CD4-positive, alpha-beta T cell treated with Interleukin-15 for 1 hour (primary cell): ENCODE measurements around the gene CUL1.
A peak's percentile ranks its signal among the peaks of the same experiment; 100 is the strongest.

Experiments
- DNase-seq: peaks from one replicate; pipeline ENCODE4 v3.0.0-alpha.2; 2020

The CUL1 gene

DNA sequence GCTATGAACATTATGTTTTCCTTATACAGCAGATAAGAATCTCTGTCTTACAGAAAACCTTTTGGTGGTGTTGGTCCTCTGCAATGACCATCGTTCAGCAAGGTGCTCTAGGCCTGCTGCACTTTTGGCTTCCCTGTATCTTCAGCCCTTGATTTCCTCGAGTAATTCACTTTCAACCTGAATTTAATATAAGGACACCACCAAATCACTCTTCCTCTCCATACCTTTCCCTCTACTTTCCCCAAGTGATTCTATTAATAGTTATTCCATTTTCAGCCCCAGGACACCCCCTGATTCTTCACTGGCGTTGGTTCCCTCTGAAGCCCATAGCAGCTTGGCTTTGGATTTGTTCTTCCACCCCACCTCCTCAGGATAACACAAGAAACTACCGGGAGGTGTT, 113.2 kb downstream of the CUL1 start:
- DNase-seq, result no peak

DNA sequence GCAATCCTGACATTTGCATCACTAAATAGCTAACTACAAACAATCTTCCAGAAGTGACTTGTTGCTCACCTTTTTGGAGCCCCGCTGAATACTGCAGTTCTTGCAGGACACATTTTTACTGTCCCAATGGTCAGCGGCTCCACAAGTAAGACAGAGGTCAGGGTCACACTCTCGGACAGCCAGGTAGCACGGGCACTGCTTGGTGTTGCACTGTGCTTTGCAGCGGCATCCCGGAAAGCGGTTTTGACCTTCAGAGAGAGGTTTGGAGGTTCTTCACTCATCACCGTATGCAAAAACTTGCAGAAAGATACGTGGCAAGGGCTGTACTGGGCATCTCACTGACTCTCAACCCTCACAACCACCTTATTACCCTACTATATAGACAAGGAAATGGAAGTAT, 115.2 kb downstream of the CUL1 start:
- DNase-seq, result no peak

GRCh38 chr7:148814922-148815559, 116.3 kb downstream of the CUL1 start:
- no peak for DNase-seq

DNA sequence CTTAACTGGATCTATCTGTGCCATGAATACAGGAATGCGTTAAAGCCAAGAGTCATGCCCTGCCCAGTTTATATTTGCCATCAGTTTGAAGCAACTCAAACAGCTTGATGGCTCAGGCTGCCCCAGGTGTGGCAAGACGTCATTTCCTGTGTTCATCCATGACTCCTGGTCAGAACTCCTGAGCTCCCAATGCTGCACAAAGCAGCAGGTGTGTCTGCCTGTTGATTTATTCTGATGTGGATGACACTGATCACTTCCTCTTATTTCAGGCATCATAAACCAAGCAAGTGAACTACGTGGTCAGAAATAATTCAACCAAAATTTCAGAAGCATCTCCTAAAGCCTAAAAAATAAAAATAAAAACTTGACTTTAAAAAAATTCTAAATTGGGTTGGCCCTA, 116.9 kb downstream of the CUL1 start:
- no peak for DNase-seq

- no peak for DNase-seq
These were observed 121.1 kb downstream of the CUL1 start for GRCh38 chr7:148819697-148820360.

DNA sequence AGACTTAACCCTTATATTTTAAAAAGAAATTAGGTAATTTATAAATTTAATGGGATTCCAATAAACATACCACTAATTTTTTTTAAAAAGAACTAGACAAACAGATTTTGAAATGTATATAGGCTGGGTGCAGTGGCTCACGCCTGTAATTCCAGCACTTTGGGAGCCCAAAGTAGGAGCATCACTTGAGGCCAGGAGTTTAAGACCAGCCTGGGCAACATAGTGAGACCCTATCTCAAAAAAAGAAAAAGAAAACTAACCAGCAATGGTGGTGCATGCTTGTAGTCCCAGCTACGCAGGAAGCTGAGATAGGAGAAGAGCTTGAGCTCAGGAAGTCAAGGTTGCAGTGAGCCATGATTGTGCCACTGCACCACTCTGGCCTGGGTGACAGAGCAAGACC, 122.7 kb downstream of the CUL1 start:
- no peak for DNase-seq

- no peak for DNase-seq
These were observed 126.2 kb downstream of the CUL1 start for GRCh38 chr7:148824864-148825263.

DNA sequence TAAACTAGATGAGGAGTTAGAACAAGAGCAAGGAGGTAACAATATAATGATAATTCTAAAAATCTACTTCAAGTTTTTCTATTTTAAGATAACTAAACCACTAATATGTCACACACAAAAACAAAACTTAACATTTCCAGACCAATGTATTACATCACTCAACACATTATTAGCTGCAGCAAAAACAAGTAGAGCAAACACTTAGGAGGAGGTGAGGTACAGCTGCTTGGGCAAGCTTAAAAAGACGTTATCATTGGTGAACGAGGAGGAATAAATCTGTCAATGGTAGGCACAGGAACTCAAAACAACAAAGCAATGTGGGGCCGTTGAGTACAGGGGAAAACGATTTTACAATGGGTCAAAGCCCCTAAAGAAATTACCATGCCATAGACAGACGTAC, 126.6 kb downstream of the CUL1 start:
- DNase-seq, result no peak

- no peak for DNase-seq
These were observed 130.3 kb downstream of the CUL1 start for GRCh38 chr7:148828965-148829364.

- DNase-seq, result no peak
These were observed 132.4 kb downstream of the CUL1 start for GRCh38 chr7:148830897-148831692.

DNA sequence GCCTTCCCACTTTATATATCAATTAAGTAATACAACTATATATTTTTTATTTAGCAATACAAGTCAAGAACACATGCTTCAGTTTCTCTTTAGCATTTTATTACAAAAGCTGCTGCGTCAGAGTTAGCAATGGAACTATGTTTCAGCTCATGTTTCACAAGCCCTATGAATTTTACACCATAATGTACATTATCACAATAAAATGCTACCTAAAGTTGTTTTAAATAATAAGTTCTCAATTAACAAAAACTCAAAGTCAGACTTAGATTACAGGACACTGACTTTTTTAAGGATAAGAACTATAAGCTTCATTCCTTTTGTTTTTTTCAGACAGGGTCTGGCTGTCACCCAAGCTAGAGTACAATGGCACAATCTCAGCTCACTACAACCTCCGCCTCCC, 133.1 kb downstream of the CUL1 start:
- no peak for DNase-seq

GRCh38 chr7:148834605-148835004, 135.9 kb downstream of the CUL1 start:
- no peak for DNase-seq

DNA sequence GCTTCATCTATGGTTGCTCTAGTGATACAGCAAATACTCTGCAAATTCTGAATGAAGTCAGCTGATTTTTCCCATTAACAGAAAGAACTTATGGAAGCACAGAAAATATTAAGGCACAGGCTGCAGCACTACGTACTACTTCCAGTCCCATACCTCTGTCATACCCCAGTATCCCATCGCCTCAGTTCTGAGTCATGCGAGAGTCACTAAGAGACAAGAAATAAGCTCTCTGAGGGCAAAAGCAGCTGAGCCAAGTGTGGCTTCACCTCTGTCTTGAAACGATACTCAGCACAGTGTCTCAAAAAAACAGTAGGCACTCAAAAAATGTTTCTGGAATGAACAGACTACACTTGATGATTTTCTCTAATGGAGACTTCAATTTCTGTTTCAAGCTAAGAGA, 137.2 kb downstream of the CUL1 start:
- DNase-seq, result no peak

- DNase-seq, result peak; percentile 24
These were observed 140.2 kb downstream of the CUL1 start for GRCh38 chr7:148838905-148839304.

DNA sequence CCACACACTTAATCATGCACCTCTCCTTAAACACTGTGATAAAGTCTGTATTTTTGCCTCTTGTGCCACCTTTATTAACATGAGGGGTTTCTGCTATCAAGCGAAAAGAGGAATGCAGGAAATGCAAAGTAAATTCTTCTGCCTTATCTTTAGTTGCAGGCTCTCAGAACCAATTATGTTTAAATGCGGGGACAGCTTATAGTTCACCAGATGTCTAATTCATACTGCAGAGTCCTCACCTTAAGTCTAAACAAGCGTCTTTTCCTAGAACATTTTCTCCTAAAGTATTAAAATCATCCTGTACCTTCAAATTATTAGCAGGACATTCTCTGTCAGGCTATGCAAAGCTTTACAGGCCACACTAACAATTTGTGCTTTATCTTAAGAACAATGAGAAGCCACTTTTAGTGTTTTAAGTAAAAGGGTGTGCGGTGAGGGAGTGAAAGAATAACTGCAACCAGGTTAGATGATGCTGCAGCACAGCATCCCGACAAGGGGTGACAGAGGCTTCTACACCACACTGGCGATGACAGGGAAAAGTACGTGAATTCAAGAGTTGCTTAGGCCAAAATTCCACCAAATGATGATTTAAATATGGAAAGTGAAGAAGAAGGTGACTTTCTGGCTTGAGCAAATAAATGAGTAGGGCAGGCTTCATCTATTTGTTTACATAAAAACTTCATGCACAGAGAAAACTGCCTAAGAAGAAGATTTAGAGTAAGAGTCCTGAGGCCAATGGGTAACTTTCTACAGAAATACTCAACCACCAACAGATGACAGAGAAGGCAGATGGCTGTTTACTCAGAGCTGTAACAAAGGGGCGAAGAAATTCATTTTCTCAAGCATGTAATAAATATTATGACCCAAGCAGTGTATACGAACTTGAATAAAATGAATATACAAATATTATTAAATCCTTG, 149.4 kb downstream of the CUL1 start:
- no peak for DNase-seq

GRCh38 chr7:148849393-148850098, 150.8 kb downstream of the CUL1 start:
- no peak for DNase-seq

- no peak for DNase-seq
These were observed 151.9 kb downstream of the CUL1 start for GRCh38 chr7:148850564-148850963.
